Panc1 (cell line): ENCODE data around the gene MATN4. TPM values are rescaled to one million over a fixed set of nuclear protein-coding genes. Genes with fewer than 3 reads are reported as not detected.

ENCODE experiments used
- ATAC-seq: fragments of 200-7000 bp; cut with Tn5 transposase; 2 replicates; pipeline ENCODE4 v1.9.1; 2020; ENCODE audit warnings: mild to moderate bottlenecking, moderate library complexity
- BruUV-seq: library from RNA; stranded (reverse); fragments of 400-500 nt; replicated peaks from 2 replicates; lab custom pipeline; 2021; lab: Mats Ljungman, UMichigan
- CTCF ChIA-PET: fragments of 300-600 bp; sonication (Branson Sonifier 250); formaldehyde crosslinking; loops from one replicate; lab custom pipeline; 2022; ENCODE audit warnings: antibody characterized with exemption; lab: Charles Lee
- POLR2A ChIA-PET: fragments of 300-600 bp; sonication (Branson Sonifier 250); formaldehyde crosslinking; loops from one replicate; lab custom pipeline; 2022; ENCODE audit warnings: antibody characterized with exemption; lab: Charles Lee
- DNase-seq: peaks from one replicate; pipeline ENCODE4 v3.0.0-alpha.2; 2010; ENCODE audit warnings: low read depth, low spot score
- H3K27ac ChIP-seq: 2 replicates; pipeline ENCODE4 v1.5.1; 2011; ENCODE audit warnings: mild to moderate bottlenecking, low read length, inconsistent platforms
- H3K27me3 ChIP-seq: fragments of 200-500 bp; sonication (Bioruptor generic); 2 replicates; pipeline ENCODE4 v1.6.0; 2014; ENCODE audit warnings: low read length, inconsistent platforms; ENCODE audit not compliant: control insufficient read depth, insufficient read depth
- H3K36me3 ChIP-seq: fragments of 200-500 bp; sonication (Bioruptor generic); 2 replicates; pipeline ENCODE4 v1.5.1; 2014; ENCODE audit warnings: inconsistent platforms, mild to moderate bottlenecking, low read length, moderate library complexity; ENCODE audit not compliant: control insufficient read depth, insufficient read depth
- H3K4me1 ChIP-seq: 2 replicates; pipeline ENCODE4 v1.5.1; 2011; ENCODE audit warnings: inconsistent platforms, mild to moderate bottlenecking, low read length, moderate library complexity; ENCODE audit not compliant: control insufficient read depth, insufficient read depth
- H3K4me3 ChIP-seq, 2 experiments: 2 replicates each; pipeline ENCODE4 v1.5.1; 2011 to 2012; ENCODE audit warnings: low read depth in 2 of 2, low read length in 2 of 2, mild to moderate bottlenecking in 2 of 2, inconsistent platforms in 1 of 2, moderate library complexity in 1 of 2
- H3K9me3 ChIP-seq: fragments of 200-500 bp; sonication (Bioruptor generic); 2 replicates; pipeline ENCODE4 v1.5.1; 2014; ENCODE audit warnings: low read depth, mild to moderate bottlenecking, inconsistent platforms, low read length, moderate library complexity; ENCODE audit not compliant: control insufficient read depth, insufficient read depth
- POLR2AphosphoS5 ChIP-seq: IDR thresholded peaks from 2 replicates; pipeline ENCODE4 v1.6.1; 2012; ENCODE audit warnings: mild to moderate bottlenecking, low read depth, low read length, moderate library complexity
- SIN3A ChIP-seq: IDR thresholded peaks from 2 replicates; pipeline ENCODE4 v1.6.1; 2012; ENCODE audit warnings: low read depth, mild to moderate bottlenecking, low read length, moderate library complexity, borderline replicate concordance; ENCODE audit not compliant: insufficient read depth
- TCF7L2 ChIP-seq: IDR thresholded peaks from 2 replicates; pipeline ENCODE4 v1.6.1; 2011; ENCODE audit warnings: mild to moderate bottlenecking, low read depth, low read length, inconsistent platforms
- in situ Hi-C: cut with HindIII; loops from 2 replicates; pipeline ENCODE4 v1.10.0; 2016; ENCODE audit warnings: low sequenced_read_pairs, low pct_unique_long_range_greater_than_20kb
- intact Hi-C: fragments of 100-400 bp; cut with micrococcal nuclease; formaldehyde crosslinking; loops from one replicate; pipeline ENCODE4 v1.10.0; 2022; ENCODE audit not compliant: unreplicated experiment
- total RNA-seq: library from RNA; stranded (reverse); gene quantifications from one replicate; pipeline ENCODE4 v1.2.1, GENCODE V29; 2021; ENCODE audit not compliant: unreplicated experiment
- TF ChIP-seq, protein P1 (sequence below): fragments of 450-650 bp; IDR thresholded peaks from 2 replicates; pipeline ENCODE4 v1.5.1; 2017; ENCODE audit warnings: mild to moderate bottlenecking
- TF ChIP-seq, protein P2 (sequence below), 2 experiments: IDR thresholded peaks; 2 replicates each; pipeline ENCODE4 v1.6.1; 2011 to 2012; ENCODE audit warnings: low read depth in 2 of 2, control low read depth in 1 of 2, low read length in 1 of 2, mild to moderate bottlenecking in 1 of 2, moderate library complexity in 1 of 2; ENCODE audit not compliant: insufficient read depth in 1 of 2

The MATN4 gene
- total RNA-seq, 1 experiment from 2014 or later, result 0.15 TPM

DNA sequence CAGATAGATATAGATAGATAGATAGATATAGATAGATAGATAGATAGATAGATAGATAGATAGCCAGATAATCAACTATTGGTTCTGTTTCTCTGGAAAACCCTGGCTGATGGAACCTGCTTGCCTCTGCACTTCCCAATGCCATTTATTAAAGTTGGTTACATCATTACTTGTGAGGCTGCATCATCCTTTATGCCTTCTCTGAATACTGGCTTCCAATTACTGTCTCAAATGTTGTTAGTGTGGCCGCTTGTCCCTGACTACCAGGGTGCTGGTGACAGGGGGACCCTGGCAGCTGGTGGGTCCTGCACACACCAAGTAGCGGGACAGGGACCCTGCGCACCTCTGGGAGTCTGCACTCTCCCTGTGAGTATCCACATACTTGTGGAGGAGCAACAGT lies 49.8 kb downstream of the MATN4 start:
- intact Hi-C loops (no loop called here), in situ Hi-C loops (no loop called here)
- TF ChIP-seq TCF7L2, result no peak
- no peak for TF ChIP-seq SIN3A
- TF ChIP-seq POLR2AphosphoS5, result no peak
- TF ChIP-seq, protein P1, sequence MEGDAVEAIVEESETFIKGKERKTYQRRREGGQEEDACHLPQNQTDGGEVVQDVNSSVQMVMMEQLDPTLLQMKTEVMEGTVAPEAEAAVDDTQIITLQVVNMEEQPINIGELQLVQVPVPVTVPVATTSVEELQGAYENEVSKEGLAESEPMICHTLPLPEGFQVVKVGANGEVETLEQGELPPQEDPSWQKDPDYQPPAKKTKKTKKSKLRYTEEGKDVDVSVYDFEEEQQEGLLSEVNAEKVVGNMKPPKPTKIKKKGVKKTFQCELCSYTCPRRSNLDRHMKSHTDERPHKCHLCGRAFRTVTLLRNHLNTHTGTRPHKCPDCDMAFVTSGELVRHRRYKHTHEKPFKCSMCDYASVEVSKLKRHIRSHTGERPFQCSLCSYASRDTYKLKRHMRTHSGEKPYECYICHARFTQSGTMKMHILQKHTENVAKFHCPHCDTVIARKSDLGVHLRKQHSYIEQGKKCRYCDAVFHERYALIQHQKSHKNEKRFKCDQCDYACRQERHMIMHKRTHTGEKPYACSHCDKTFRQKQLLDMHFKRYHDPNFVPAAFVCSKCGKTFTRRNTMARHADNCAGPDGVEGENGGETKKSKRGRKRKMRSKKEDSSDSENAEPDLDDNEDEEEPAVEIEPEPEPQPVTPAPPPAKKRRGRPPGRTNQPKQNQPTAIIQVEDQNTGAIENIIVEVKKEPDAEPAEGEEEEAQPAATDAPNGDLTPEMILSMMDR, result no peak
- H3K27ac ChIP-seq, result no peak overlapping the region
- CTCF ChIA-PET, result no interaction called here
- BruUV-seq, result no TSS peak
- peaks cover 8% of the 10 kb centered on the region for H3K27me3 ChIP-seq
- no peaks in the 10 kb centered on the region for H3K4me1 ChIP-seq
- no peak overlapping the region for H3K4me3 ChIP-seq
- POLR2A ChIA-PET, result no interaction called here
- no peaks in the 10 kb centered on the region for H3K36me3 ChIP-seq
- DNase-seq, result no peak
- no peak for ATAC-seq
- H3K9me3 ChIP-seq, result no peaks in the 10 kb centered on the region

- DNase-seq (no peak), ATAC-seq (no peak)
- POLR2A ChIA-PET, result no interaction called here
- CTCF ChIA-PET, result no interaction called here
- H3K36me3 ChIP-seq, result no peaks in the 10 kb centered on the region
- peaks cover 8% of the 10 kb centered on the region for H3K27me3 ChIP-seq
- no peaks in the 10 kb centered on the region for H3K9me3 ChIP-seq
- no TSS peak for BruUV-seq
- intact Hi-C loops, result no loop called here
- no peaks in the 10 kb centered on the region for H3K4me1 ChIP-seq
- H3K4me3 ChIP-seq, result no peak overlapping the region
- in situ Hi-C loops, result no loop called here
- no peak overlapping the region for H3K27ac ChIP-seq
- TF ChIP-seq SIN3A (no peak), TCF7L2 (no peak), POLR2AphosphoS5 (no peak)
- TF ChIP-seq, protein P2, sequence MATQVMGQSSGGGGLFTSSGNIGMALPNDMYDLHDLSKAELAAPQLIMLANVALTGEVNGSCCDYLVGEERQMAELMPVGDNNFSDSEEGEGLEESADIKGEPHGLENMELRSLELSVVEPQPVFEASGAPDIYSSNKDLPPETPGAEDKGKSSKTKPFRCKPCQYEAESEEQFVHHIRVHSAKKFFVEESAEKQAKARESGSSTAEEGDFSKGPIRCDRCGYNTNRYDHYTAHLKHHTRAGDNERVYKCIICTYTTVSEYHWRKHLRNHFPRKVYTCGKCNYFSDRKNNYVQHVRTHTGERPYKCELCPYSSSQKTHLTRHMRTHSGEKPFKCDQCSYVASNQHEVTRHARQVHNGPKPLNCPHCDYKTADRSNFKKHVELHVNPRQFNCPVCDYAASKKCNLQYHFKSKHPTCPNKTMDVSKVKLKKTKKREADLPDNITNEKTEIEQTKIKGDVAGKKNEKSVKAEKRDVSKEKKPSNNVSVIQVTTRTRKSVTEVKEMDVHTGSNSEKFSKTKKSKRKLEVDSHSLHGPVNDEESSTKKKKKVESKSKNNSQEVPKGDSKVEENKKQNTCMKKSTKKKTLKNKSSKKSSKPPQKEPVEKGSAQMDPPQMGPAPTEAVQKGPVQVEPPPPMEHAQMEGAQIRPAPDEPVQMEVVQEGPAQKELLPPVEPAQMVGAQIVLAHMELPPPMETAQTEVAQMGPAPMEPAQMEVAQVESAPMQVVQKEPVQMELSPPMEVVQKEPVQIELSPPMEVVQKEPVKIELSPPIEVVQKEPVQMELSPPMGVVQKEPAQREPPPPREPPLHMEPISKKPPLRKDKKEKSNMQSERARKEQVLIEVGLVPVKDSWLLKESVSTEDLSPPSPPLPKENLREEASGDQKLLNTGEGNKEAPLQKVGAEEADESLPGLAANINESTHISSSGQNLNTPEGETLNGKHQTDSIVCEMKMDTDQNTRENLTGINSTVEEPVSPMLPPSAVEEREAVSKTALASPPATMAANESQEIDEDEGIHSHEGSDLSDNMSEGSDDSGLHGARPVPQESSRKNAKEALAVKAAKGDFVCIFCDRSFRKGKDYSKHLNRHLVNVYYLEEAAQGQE (IDR thresholded peaks at IDR 0.05; ENCODE audit: insufficient read depth in 1 of 2, low read depth in 2 of 2, low read length in 1 of 2), result no peak
- TF ChIP-seq, protein P1, result no peak
Observed at GRCh38 chr20:45257711-45258110, 50.4 kb downstream of the MATN4 start.
